ENCODE measurements around the gene SLC34A1.
"Not testable (repeated sequence)": the region's sequence is repeated elsewhere in the genome, so short reads cannot be mapped to it uniquely, and the experiment has no call there.

SLC34A1 gene

GRCh38 chr5:177354711-177355110, 29.5 kb upstream of the SLC34A1 start:
- DNase-seq (ENCODE audit: low read depth in 2 of 3, low spot score in 2 of 3) = no peak

DNA sequence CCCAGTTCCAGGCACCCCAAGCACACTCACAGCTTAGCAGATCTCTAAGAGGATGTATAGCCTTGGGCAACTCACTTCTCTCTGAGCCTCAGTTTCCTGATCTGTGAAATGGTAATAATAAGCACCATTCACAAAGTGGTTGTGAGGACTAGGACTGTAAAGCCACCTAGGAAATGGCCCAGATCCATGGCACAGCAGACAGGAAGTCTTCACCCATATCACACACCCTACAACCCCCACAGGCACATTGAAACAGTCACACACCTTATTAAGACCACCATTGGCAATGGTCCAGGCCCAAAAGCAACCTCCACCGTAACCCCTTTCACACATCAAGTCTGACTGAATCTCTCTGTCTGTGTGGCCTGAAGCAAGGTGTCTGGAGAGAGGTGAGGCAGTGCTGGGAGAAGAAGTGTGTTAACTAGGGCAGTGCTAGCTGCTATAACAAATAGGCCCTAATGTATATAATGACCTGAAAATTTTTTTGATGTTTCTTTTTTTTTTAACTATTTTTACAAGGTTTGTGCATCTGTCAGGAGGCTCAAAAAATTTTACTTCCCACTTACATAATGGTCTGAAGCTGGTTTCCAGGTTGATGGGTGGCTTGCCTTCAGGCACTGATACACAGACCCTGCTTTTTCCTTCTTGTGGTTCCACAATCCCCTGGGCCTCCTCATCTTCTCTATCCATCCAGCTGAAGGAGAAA, 28.9 kb upstream of the SLC34A1 start:
- DNase-seq (ENCODE audit: low read depth in 2 of 3, low spot score in 2 of 3) = no peak

GRCh38 chr5:177355868-177356168, 28.4 kb upstream of the SLC34A1 start:
- DNase-seq (ENCODE audit: low read depth in 2 of 3, low spot score in 2 of 3) = no peak

GRCh38 chr5:177356746-177357145, 27.5 kb upstream of the SLC34A1 start:
- no peak for DNase-seq (ENCODE audit: low read depth in 2 of 3, low spot score in 2 of 3)

DNA sequence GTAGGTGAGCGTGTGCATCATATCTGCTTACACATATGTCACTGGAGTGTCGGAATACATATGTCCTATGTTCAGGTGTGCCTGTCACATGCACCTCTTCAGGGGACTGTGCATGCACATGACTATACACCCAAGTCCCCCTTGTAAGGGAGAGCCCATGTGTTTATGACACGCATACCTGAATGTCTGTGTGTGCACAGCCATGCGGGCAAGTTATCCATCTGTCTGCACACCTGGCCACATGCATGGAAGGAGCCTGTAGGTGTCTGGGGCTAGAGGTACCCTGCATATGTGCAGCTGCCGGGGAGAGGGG, 27.1 kb upstream of the SLC34A1 start:
- no peak for DNase-seq (ENCODE audit: low read depth in 2 of 3, low spot score in 2 of 3)

DNA sequence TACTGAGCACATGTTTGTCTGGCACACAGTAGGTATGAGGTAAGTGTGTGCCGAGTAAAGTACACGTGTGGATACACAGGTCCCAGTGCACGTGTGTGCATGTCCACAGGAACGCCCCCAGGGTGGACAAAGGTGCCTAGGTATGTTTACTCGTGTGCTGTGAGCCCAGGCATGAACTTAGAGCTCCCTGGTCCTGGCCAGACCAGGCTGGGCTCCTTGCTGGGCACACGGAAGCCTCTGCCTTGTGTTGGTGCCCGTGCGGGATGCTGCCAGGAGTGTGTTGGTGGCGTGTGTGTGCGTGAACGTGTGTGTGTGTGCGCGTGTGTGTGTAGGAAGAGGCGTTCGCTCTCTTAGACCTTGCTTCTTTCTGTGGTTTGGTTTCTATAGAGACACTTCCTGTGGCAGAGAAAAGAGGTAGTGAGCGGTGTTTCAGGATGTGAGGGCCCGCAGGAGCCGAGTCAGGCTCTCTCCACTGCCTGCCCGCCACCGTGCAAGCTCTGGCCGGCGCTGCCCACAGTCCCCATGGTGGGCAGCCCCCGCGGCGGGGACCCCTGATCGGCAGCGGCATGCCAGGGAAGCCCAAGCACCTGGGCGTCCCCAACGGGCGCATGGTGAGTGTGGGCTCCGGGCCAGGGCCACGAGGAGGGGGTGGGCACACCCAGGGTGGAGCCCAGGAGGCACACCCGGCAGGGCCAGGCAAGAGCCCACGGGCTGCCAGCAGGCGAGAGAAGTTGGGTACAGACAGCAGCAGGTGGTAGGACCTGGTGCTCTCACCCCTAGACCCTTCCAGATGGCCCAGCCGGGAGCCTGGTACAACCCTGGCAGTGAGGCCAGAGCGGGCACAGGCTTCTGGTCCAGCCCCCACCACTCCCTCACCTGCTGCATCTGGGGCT, 26.5 kb upstream of the SLC34A1 start, which contains the start of gene RGS14:
RGS14 (plus strand) TSS at position 466 of the 893 bp plus-strand sequence; CDS start at position 567, 101 bp downstream.
- peak in 1 of 3 experiments; percentile 44 for DNase-seq (ENCODE audit: low read depth in 2 of 3, low spot score in 2 of 3)

DNA sequence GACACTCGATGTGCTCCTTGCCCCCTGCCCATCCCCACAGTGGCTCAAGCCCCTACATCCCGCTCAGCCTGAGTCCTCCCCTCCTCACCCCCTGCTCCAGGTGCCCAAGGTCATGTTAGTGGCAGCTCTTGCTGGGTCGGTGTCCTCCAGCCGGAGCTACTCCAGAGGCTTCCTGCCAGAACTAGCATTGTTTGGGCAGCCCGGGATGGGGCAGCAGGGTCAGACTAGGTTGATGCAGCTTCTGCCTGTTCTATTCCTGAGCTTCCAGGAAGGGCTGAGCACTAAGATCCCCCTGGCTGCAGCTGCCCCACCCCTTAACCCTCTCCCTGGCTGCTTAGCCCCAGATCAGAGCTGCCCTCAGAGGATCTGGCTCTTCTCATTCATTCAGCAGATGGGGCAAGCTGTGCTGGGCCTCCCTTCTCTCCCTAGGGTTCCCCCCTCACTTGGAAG, 25.8 kb upstream of the SLC34A1 start:
- DNase-seq (ENCODE audit: low read depth in 2 of 3, low spot score in 2 of 3) = no peak

DNA sequence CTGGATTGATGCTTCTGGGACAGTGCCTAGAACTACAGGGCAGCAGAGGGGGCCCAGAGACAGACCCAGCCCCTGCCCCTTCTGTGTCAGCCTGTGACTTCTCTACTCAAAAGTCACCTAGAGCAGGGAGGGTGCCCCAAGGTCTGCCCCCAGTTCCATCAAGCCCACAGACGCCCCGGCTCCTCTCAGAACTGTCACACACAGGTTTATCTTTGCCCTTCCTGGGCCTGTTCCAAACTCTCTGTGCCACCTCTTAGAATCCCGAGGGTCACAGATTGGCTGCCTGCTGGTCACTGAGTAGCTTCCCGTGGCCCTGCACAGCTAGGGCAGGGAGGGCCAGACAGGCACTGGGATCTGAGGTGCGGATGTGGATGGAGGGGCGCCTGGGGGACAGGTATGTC, 24.8 kb upstream of the SLC34A1 start:
- no peak for DNase-seq (ENCODE audit: low read depth in 2 of 3, low spot score in 2 of 3)

- no peak for DNase-seq (ENCODE audit: low read depth in 2 of 3, low spot score in 2 of 3)
Measured at GRCh38 chr5:177359860-177360259, 24.4 kb upstream of the SLC34A1 start.

GRCh38 chr5:177360740-177361139, 23.5 kb upstream of the SLC34A1 start:
- not testable (repeated sequence) for DNase-seq (ENCODE audit: low read depth in 2 of 3, low spot score in 2 of 3)

GRCh38 chr5:177361418-177362291, 22.6 kb upstream of the SLC34A1 start:
- no peak for DNase-seq (ENCODE audit: low read depth in 2 of 3, low spot score in 2 of 3)

- no peak for DNase-seq (ENCODE audit: low read depth in 2 of 3, low spot score in 2 of 3)
Measured at GRCh38 chr5:177362292-177362609, 22.0 kb upstream of the SLC34A1 start.

DNA sequence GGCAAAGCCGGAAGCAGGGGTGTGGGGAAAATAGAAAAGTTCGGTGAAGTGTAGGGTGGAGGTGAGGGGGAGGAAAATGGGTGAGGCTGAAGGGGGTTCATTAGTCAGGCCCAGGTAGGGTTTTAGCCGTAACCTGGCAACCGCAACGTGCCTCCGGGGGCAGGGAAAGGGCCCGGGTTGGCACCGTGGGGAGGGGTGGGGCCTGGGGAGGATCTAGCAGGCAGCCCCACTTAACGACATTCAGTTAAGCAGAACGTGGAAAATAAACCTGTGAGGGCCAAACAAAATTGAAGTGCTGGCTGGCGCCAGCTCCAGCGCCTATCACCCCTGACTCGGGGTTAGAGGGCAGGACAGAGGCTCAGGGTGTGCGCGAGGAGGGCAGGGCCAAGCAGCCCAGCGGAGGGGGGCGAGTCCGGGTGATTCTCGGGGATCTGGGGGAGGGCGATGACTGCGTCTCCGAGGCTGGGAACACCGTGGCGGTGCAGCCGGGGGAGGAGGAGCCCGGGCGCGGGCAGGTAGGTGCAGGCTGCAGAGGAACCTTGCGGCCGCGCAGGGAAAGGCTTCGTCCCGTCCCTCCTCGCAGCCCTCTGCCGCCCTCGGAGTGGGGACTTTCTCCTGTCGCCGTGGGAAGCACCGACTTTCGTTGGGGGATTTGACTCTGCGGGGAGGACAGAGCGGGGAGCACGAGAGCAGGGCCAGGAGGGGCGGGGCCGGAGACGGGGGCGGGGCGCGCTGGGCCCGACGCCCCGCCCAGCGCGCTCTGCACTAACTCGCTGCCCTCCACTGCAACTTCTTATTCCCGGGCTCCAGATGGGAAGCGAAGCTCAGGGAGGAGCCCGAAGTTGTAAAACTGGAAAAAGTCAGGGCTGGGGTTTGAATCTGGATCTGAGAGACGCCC, 21.4 kb upstream of the SLC34A1 start:
- DNase-seq (ENCODE audit: low read depth in 2 of 3, low spot score in 2 of 3) = peak in 1 of 3 experiments; percentile 56

DNA sequence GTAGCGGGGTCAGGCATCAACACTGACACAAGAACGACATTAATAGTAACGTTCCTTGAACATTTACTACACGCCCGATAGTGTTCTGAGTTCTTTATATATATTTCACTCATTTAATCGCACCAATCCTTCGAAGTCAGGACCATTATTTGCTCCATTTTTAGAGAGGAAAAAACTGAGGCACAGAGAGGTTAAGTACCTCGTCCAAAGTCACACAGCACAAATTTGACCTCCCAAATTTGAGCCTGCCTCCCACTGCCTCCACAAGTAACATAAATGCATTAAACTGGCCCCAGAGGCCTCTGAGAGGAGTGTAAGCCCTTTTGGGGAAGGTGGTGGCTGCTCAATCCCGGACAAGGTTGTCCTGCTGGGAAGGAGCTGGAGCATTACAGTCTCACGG, 20.7 kb upstream of the SLC34A1 start:
- no peak for DNase-seq (ENCODE audit: low read depth in 2 of 3, low spot score in 2 of 3)

- DNase-seq (ENCODE audit: low read depth in 2 of 3, low spot score in 2 of 3) = no peak
Measured at GRCh38 chr5:177364159-177364962, 19.9 kb upstream of the SLC34A1 start.

GRCh38 chr5:177365845-177366527, 18.2 kb upstream of the SLC34A1 start:
- DNase-seq (ENCODE audit: low read depth in 2 of 3, low spot score in 2 of 3) = no peak

GRCh38 chr5:177366528-177367322, 17.5 kb upstream of the SLC34A1 start:
- no peak for DNase-seq (ENCODE audit: low read depth in 2 of 3, low spot score in 2 of 3)

DNA sequence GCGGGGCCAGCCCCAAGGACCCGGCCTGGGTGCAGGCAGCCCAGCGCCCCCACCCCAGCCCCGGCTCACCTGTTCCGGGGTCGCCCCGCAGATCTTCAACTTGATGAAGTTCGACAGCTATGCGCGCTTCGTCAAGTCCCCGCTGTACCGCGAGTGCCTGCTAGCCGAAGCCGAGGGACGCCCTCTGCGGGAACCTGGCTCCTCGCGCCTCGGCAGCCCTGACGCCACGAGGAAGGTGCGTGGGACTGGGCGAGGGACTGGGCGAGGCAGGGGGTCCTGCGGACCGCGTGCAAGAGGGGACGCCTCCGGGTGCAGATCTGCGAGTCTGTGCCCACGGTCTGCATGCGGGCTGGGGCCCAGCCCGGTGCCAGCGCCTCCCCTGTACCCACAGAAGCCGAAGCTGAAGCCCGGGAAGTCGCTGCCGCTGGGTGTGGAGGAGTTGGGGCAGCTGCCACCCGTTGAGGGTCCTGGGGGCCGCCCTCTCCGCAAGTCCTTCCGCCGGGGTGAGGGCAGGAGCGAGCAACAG, 16.8 kb upstream of the SLC34A1 start:
- DNase-seq (ENCODE audit: low read depth in 2 of 3, low spot score in 2 of 3) = no peak
